Measurements from ENCODE around the gene CAMTA1.

CAMTA1 gene

GRCh38 chr1:6770751-6771440 lies 14.4 kb upstream of the CAMTA1 start:
- Mint-ChIP-seq H3K4me1 (no peaks in the 10 kb centered on the region), H3K27ac (no peak overlapping the region), H3K36me3 (no peaks in the 10 kb centered on the region)

GRCh38 chr1:6771441-6771769 lies 13.8 kb upstream of the CAMTA1 start:
- peaks cover 5% of the 10 kb centered on the region for H3K27me3 Mint-ChIP-seq
- H3K9me3 Mint-ChIP-seq = no peaks in the 10 kb centered on the region
- no peaks in the 10 kb centered on the region for H3K36me3 Mint-ChIP-seq
- H3K27ac Mint-ChIP-seq = no peak overlapping the region
- no peak overlapping the region for H3K4me3 Mint-ChIP-seq
- no peaks in the 10 kb centered on the region for H3K4me1 Mint-ChIP-seq

More at GRCh38 chr1:6770751-6771440, 14.4 kb upstream of the CAMTA1 start:
- H3K4me3 Mint-ChIP-seq = no peak overlapping the region
- no peaks in the 10 kb centered on the region for H3K9me3 Mint-ChIP-seq
- H3K27me3 Mint-ChIP-seq = peaks cover 5% of the 10 kb centered on the region

- no peak overlapping the region for H3K27ac Mint-ChIP-seq
- no peaks in the 10 kb centered on the region for H3K4me1 Mint-ChIP-seq
- H3K36me3 Mint-ChIP-seq = no peaks in the 10 kb centered on the region
- peaks cover 5% of the 10 kb centered on the region for H3K27me3 Mint-ChIP-seq
- H3K4me3 Mint-ChIP-seq = no peak overlapping the region
- no peaks in the 10 kb centered on the region for H3K9me3 Mint-ChIP-seq
These were observed 10.9 kb upstream of the CAMTA1 start for GRCh38 chr1:6774381-6774780.

GRCh38 chr1:6775261-6776043 lies 9.8 kb upstream of the CAMTA1 start:
- Mint-ChIP-seq H3K9me3 (no peaks in the 10 kb centered on the region), H3K36me3 (no peaks in the 10 kb centered on the region), H3K27ac (no peak overlapping the region), H3K4me1 (no peaks in the 10 kb centered on the region), H3K27me3 (peaks cover 5% of the 10 kb centered on the region), H3K4me3 (no peak overlapping the region)

- Mint-ChIP-seq H3K4me3 (no peak overlapping the region), H3K4me1 (no peaks in the 10 kb centered on the region), H3K36me3 (no peaks in the 10 kb centered on the region), H3K27ac (no peak overlapping the region), H3K27me3 (peaks cover 5% of the 10 kb centered on the region), H3K9me3 (no peaks in the 10 kb centered on the region)
These were observed 8.9 kb upstream of the CAMTA1 start for GRCh38 chr1:6776389-6776788.

- Mint-ChIP-seq H3K9me3 (no peaks in the 10 kb centered on the region), H3K27ac (no peak overlapping the region), H3K27me3 (peaks cover 5% of the 10 kb centered on the region), H3K4me1 (no peaks in the 10 kb centered on the region), H3K36me3 (no peaks in the 10 kb centered on the region), H3K4me3 (no peak overlapping the region)
These were observed 8.4 kb upstream of the CAMTA1 start for GRCh38 chr1:6776895-6777294.

GRCh38 chr1:6777813-6778212 lies 7.4 kb upstream of the CAMTA1 start:
- Mint-ChIP-seq H3K4me1 (no peaks in the 10 kb centered on the region), H3K27ac (no peak overlapping the region), H3K27me3 (peaks cover 5% of the 10 kb centered on the region), H3K36me3 (no peaks in the 10 kb centered on the region), H3K9me3 (no peaks in the 10 kb centered on the region), H3K4me3 (no peak overlapping the region)

- Mint-ChIP-seq H3K9me3 (no peaks in the 10 kb centered on the region), H3K36me3 (no peaks in the 10 kb centered on the region), H3K4me3 (no peak overlapping the region), H3K27ac (no peak overlapping the region), H3K27me3 (peaks cover 2% of the 10 kb centered on the region), H3K4me1 (peaks cover 8% of the 10 kb centered on the region)
These were observed 6.0 kb upstream of the CAMTA1 start for GRCh38 chr1:6779089-6779805.

GRCh38 chr1:6782151-6782550 lies 3.1 kb upstream of the CAMTA1 start:
- Mint-ChIP-seq H3K27me3 (peaks cover 2% of the 10 kb centered on the region), H3K4me1 (peaks cover 18% of the 10 kb centered on the region), H3K4me3 (no peak overlapping the region), H3K27ac (no peak overlapping the region), H3K9me3 (no peaks in the 10 kb centered on the region), H3K36me3 (peaks cover 2% of the 10 kb centered on the region)

- Mint-ChIP-seq H3K4me1 (peaks cover 28% of the 10 kb centered on the region), H3K27me3 (no peaks in the 10 kb centered on the region), H3K27ac (no peak overlapping the region), H3K36me3 (peaks cover 6% of the 10 kb centered on the region), H3K9me3 (no peaks in the 10 kb centered on the region), H3K4me3 (peak overlapping the region; percentile 88)
These were observed 2.0 kb upstream of the CAMTA1 start for GRCh38 chr1:6783221-6783620.

GRCh38 chr1:6783936-6784559 lies 1.2 kb upstream of the CAMTA1 start:
- Mint-ChIP-seq H3K9me3 (no peaks in the 10 kb centered on the region), H3K36me3 (peaks cover 6% of the 10 kb centered on the region), H3K27ac (peak overlapping the region; percentile 86), H3K4me3 (peak overlapping the region; percentile 88), H3K27me3 (no peaks in the 10 kb centered on the region), H3K4me1 (peaks cover 37% of the 10 kb centered on the region)

- H3K27ac Mint-ChIP-seq = peak overlapping the region; percentile 94
- peaks cover 6% of the 10 kb centered on the region for H3K36me3 Mint-ChIP-seq
- H3K9me3 Mint-ChIP-seq = no peaks in the 10 kb centered on the region
- peaks cover 42% of the 10 kb centered on the region for H3K4me1 Mint-ChIP-seq
- H3K27me3 Mint-ChIP-seq = no peaks in the 10 kb centered on the region
- peak overlapping the region; percentile 90 for H3K4me3 Mint-ChIP-seq
These were observed 515 bp upstream of the CAMTA1 start for GRCh38 chr1:6784560-6785317.

GRCh38 chr1:6785728-6786505 lies 663 bp downstream of the CAMTA1 start:
- Mint-ChIP-seq H3K4me1 (peaks cover 50% of the 10 kb centered on the region), H3K36me3 (peaks cover 6% of the 10 kb centered on the region), H3K9me3 (no peaks in the 10 kb centered on the region), H3K4me3 (peak overlapping the region; percentile 94), H3K27me3 (no peaks in the 10 kb centered on the region), H3K27ac (peak overlapping the region; percentile 95)

- peak overlapping the region; percentile 27 for H3K4me3 Mint-ChIP-seq
- H3K27me3 Mint-ChIP-seq = no peaks in the 10 kb centered on the region
- peaks cover 69% of the 10 kb centered on the region for H3K4me1 Mint-ChIP-seq
- H3K36me3 Mint-ChIP-seq = peaks cover 6% of the 10 kb centered on the region
- H3K27ac Mint-ChIP-seq = no peak overlapping the region
- H3K9me3 Mint-ChIP-seq = no peaks in the 10 kb centered on the region
These were observed 3.7 kb downstream of the CAMTA1 start for GRCh38 chr1:6788946-6789345.
